Mammary epithelial cell (primary cell): Measurements from ENCODE around the gene ALKBH1.

Experiments
- CTCF ChIP-seq, 2 donors: IDR thresholded peaks in 1 of 2; conservative IDR thresholded peaks in 1 of 2; 2 replicates each; pipeline ENCODE4 v1.5.1; 2011 to 2012; ENCODE audit warnings: inconsistent platforms in 2 of 2, low read length in 2 of 2, mild to moderate bottlenecking in 2 of 2, control low read depth in 1 of 2, low read depth in 1 of 2; ENCODE audit not compliant: insufficient read depth in 1 of 2; ENCODE audit errors: extremely low read depth in 1 of 2
- EZH2 ChIP-seq: IDR thresholded peaks from 2 replicates; pipeline ENCODE4 v1.6.1; 2012; ENCODE audit warnings: low read length, inconsistent platforms, borderline replicate concordance

DNA sequence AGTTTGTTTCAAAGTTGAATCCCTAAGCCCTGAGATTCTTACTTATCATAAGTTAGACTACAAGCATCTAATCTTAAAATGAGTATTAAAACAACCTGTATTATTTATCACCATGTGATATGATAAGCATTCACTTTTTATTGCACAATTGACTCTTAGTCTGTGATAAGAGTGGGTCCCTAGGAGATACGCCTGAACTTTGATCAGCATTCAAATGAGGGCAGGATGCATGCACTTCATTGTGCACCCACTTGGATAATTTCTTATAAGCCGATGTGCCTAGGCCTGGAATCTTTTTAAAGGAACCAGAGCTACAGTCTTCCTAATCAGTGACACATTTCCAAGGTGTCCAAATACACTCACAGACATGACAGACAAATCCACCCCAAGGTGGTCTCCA lies 60.0 kb downstream of the ALKBH1 start:
- no peak for TF ChIP-seq EZH2
- no peak for TF ChIP-seq CTCF (conservative IDR thresholded peaks at IDR 0.05 in 1 of 2, IDR thresholded peaks at IDR 0.05 in 1 of 2; ENCODE audit: extremely low read depth in 1 of 2, insufficient read depth in 1 of 2, low read depth in 1 of 2, low read length in 2 of 2)
